ENCODE results near the gene SGIP1.

DNA sequence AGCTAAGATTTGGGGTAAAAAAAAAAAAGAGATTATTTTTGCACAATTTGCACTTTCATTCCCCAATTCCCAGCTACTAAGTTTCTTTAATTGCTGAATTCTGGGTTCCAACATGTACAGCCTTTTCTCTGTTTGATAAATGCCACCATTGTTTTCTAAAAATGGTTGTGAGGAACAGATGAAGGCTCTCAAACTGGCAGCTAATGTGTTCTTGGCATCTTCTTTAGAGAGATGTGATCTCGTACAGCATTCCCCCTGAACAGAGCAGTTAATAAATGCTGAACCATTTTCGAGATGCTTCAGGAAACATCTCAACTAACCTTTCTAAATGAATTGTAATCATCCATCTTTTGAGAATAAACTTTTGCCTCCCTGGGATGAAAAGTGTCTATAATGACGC lies 110.4 kb downstream of the SGIP1 start:
- TF ChIP-seq MXI1 (IDR thresholded peaks at IDR 0.05; ENCODE audit: borderline replicate concordance, low read depth, low read length) (no peak), RAD21 (IDR thresholded peaks at IDR 0.05; ENCODE audit: low read length) (no peak), MAZ (IDR thresholded peaks at IDR 0.05; ENCODE audit: borderline replicate concordance, low read depth, low read length) (no peak), CEBPB (IDR thresholded peaks at IDR 0.05; ENCODE audit: low read depth, low read length) (no peak), NFE2L2 (IDR thresholded peaks at IDR 0.05; ENCODE audit: low read depth, low read length) (no peak)
- TF ChIP-seq, protein P1, sequence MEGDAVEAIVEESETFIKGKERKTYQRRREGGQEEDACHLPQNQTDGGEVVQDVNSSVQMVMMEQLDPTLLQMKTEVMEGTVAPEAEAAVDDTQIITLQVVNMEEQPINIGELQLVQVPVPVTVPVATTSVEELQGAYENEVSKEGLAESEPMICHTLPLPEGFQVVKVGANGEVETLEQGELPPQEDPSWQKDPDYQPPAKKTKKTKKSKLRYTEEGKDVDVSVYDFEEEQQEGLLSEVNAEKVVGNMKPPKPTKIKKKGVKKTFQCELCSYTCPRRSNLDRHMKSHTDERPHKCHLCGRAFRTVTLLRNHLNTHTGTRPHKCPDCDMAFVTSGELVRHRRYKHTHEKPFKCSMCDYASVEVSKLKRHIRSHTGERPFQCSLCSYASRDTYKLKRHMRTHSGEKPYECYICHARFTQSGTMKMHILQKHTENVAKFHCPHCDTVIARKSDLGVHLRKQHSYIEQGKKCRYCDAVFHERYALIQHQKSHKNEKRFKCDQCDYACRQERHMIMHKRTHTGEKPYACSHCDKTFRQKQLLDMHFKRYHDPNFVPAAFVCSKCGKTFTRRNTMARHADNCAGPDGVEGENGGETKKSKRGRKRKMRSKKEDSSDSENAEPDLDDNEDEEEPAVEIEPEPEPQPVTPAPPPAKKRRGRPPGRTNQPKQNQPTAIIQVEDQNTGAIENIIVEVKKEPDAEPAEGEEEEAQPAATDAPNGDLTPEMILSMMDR (conservative IDR thresholded peaks at IDR 0.05; ENCODE audit: low read depth, low read length) = no peak

All from IMR-90 (cell line).